GM10266 (cell line): Measurements from ENCODE around the gene NELL1.

Experiments
- DNase-seq: peaks from one replicate; pipeline ENCODE4 v3.0.0; 2012; ENCODE audit errors: extremely low spot score
- TF ChIP-seq, protein P1 (sequence below): IDR thresholded peaks from 2 replicates; pipeline ENCODE4 v1.5.1; 2012; ENCODE audit warnings: mild to moderate bottlenecking, low read depth; ENCODE audit not compliant: control insufficient read depth, insufficient read depth; ENCODE audit errors: missing control alignments

The NELL1 gene

GRCh38 chr11:21185959-21186358, 516.6 kb downstream of the NELL1 start:
- TF ChIP-seq, protein P1, sequence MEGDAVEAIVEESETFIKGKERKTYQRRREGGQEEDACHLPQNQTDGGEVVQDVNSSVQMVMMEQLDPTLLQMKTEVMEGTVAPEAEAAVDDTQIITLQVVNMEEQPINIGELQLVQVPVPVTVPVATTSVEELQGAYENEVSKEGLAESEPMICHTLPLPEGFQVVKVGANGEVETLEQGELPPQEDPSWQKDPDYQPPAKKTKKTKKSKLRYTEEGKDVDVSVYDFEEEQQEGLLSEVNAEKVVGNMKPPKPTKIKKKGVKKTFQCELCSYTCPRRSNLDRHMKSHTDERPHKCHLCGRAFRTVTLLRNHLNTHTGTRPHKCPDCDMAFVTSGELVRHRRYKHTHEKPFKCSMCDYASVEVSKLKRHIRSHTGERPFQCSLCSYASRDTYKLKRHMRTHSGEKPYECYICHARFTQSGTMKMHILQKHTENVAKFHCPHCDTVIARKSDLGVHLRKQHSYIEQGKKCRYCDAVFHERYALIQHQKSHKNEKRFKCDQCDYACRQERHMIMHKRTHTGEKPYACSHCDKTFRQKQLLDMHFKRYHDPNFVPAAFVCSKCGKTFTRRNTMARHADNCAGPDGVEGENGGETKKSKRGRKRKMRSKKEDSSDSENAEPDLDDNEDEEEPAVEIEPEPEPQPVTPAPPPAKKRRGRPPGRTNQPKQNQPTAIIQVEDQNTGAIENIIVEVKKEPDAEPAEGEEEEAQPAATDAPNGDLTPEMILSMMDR, result no peak
- DNase-seq, result no peak

DNA sequence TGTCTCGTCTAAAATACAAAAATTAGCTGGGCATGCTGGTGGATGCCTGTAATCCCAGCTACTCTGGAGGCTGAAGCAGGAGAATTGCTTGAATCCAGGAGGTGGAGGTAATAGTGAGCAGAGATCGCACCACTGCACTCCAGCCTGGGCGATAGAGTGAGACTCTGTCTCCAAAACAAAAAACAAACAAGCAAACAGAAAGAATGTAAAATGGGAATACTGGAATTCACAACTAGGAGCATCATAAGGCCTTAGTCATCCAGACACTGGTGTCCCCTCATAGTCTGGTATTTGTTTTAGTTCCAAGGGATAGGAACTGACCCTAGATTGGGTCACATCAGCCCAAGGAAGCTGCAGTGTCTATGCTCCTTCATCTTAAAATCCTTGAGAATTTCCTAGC, 520.8 kb downstream of the NELL1 start:
- TF ChIP-seq, protein P1, result no peak
- no peak for DNase-seq

DNA sequence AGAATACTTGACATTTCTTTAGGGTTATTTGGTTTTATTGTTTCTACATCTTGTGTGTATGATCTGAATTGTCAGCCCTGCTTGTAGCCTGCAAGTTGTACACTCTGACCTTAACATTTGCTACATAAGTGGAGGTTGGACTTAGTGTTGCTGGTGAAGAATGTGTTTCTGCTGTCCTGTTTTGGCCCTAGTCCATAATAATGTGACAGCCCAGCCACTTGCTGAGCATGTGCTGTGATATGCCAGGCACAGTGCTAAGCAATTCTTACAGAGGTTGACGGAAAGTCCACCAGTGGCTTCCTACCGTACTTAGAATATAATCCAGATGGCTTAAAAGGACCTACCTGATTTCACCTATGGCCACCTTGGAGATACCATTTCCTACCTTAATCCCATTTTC, 526.6 kb downstream of the NELL1 start:
- TF ChIP-seq, protein P1, result no peak
- DNase-seq, result no peak

DNA sequence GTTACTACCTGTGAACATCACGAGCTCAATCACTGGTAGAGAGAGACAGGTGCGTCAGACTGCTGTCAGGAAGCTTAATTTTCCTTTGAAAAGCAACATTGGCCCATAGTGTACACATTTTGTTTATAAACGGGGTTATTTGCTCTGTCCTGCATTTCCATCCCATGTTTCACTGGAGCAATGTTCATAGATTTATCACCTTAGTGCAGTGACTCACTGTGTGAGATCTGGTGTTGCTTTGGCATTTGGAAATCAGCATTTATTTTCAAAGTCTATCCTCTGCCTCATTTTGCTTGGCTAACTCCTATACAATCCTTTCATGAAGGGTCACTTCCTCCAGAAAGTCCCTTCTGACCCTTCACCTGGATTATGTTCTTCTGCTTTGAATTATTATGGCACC, 529.1 kb downstream of the NELL1 start:
- TF ChIP-seq, protein P1, result no peak
- DNase-seq, result no peak

GRCh38 chr11:21205205-21205604, 535.8 kb downstream of the NELL1 start:
- no peak for DNase-seq
- TF ChIP-seq, protein P1, result no peak

GRCh38 chr11:21225860-21226259, 556.5 kb downstream of the NELL1 start:
- no peak for DNase-seq
- TF ChIP-seq, protein P1, result no peak

- TF ChIP-seq, protein P1, result no peak
Measured at GRCh38 chr11:21229224-21229623, 559.8 kb downstream of the NELL1 start.

More at GRCh38 chr11:21229224-21229623, 559.8 kb downstream of the NELL1 start:
- no peak for DNase-seq
